UCSD-AML1 (cell line): ENCODE measurements around the gene DHRS12.

Experiments used
- DNase-seq: peaks from one replicate; lab custom pipeline; 2025; ENCODE audit not compliant: unreplicated experiment; lab: John Stamatoyannopoulos, UW

DHRS12 gene

GRCh38 chr13:51764184-51765141, 39.5 kb downstream of the DHRS12 start:
- no peak for DNase-seq

- DNase-seq = no peak
Observed at GRCh38 chr13:51763486-51763885, 40.5 kb downstream of the DHRS12 start.

- DNase-seq = no peak
Observed at GRCh38 chr13:51761643-51762350, 42.2 kb downstream of the DHRS12 start.

- no peak for DNase-seq
Observed at GRCh38 chr13:51760592-51760991, 43.4 kb downstream of the DHRS12 start.

- DNase-seq = no peak
Observed at GRCh38 chr13:51759240-51759639, 44.7 kb downstream of the DHRS12 start.

- DNase-seq = no peak
Observed at GRCh38 chr13:51758691-51759090, 45.3 kb downstream of the DHRS12 start.

GRCh38 chr13:51756651-51757050, 47.3 kb downstream of the DHRS12 start:
- no peak for DNase-seq

GRCh38 chr13:51747438-51748434, 56.2 kb downstream of the DHRS12 start:
- no peak for DNase-seq

- DNase-seq = no peak
Observed at GRCh38 chr13:51746802-51747201, 57.2 kb downstream of the DHRS12 start.

GRCh38 chr13:51745243-51745642, 58.7 kb downstream of the DHRS12 start:
- DNase-seq = no peak

- DNase-seq = no peak
Observed at GRCh38 chr13:51742611-51743010, 61.4 kb downstream of the DHRS12 start.

GRCh38 chr13:51742031-51742430, 61.9 kb downstream of the DHRS12 start:
- no peak for DNase-seq

- no peak for DNase-seq
Observed at GRCh38 chr13:51740698-51741097, 63.3 kb downstream of the DHRS12 start.

- no peak for DNase-seq
Observed at GRCh38 chr13:51739027-51739764, 64.8 kb downstream of the DHRS12 start.

GRCh38 chr13:51738226-51738905, 65.6 kb downstream of the DHRS12 start:
- no peak for DNase-seq

- no peak for DNase-seq
Observed at GRCh38 chr13:51737609-51738008, 66.4 kb downstream of the DHRS12 start.

- DNase-seq = no peak
Observed at GRCh38 chr13:51734786-51735185, 69.2 kb downstream of the DHRS12 start.

- no peak for DNase-seq
Observed at GRCh38 chr13:51733374-51734298, 70.3 kb downstream of the DHRS12 start.

GRCh38 chr13:51731759-51732158, 72.2 kb downstream of the DHRS12 start:
- DNase-seq = no peak
